Lung (tissue), 12 donors: ENCODE results near the gene NUP98. TPM values are rescaled to one million over a fixed set of nuclear protein-coding genes. Genes with fewer than 3 reads are reported as not detected.

Source experiments
- ATAC-seq: fragments of 200-7000 bp; cut with Tn5 transposase; one replicate; pipeline ENCODE4 v1.9.1; 2020; ENCODE audit warnings: moderate number of reproducible peaks; ENCODE audit not compliant: insufficient read depth, low FRiP score
- DNase-seq, 3 donors: peaks; one replicate each; pipeline ENCODE4 v3.0.0-alpha.2; 2013 to 2017
- H3K27ac ChIP-seq, 2 donors: one replicate each; pipeline ENCODE4 v1.5.1; 2013; ENCODE audit warnings: mild to moderate bottlenecking in 2 of 2, moderate library complexity in 2 of 2, control low read depth in 1 of 2, inconsistent platforms in 1 of 2, low read depth in 1 of 2, low read length in 1 of 2
- H3K27me3 ChIP-seq, 3 donors: one replicate each; pipeline ENCODE4 v1.5.1; 2013; ENCODE audit warnings: low read length in 2 of 3; ENCODE audit not compliant: control insufficient read depth in 3 of 3, insufficient read depth in 3 of 3
- H3K36me3 ChIP-seq, 4 donors: one replicate each; pipeline ENCODE4 v1.5.1; 2013; ENCODE audit warnings: low read length in 4 of 4, mild to moderate bottlenecking in 1 of 4, moderate library complexity in 1 of 4; ENCODE audit not compliant: control insufficient read depth in 4 of 4, insufficient read depth in 4 of 4
- H3K4me1 ChIP-seq, 5 donors: one replicate each; pipeline ENCODE4 v1.5.1; 2013; ENCODE audit warnings: low read length in 5 of 5, mild to moderate bottlenecking in 2 of 5, moderate library complexity in 1 of 5; ENCODE audit not compliant: control insufficient read depth in 5 of 5, insufficient read depth in 5 of 5
- H3K4me3 ChIP-seq: one replicate; pipeline ENCODE4 v1.5.1; 2013; ENCODE audit warnings: mild to moderate bottlenecking, control low read depth, moderate library complexity
- H3K9ac ChIP-seq, 2 donors: one replicate each; pipeline ENCODE4 v1.5.1; 2013; ENCODE audit warnings: low read length in 2 of 2, control low read depth in 1 of 2; ENCODE audit not compliant: insufficient read depth in 1 of 2
- H3K9me3 ChIP-seq, 4 donors: one replicate each; pipeline ENCODE4 v1.5.1; 2013; ENCODE audit warnings: low read length in 3 of 4, mild to moderate bottlenecking in 1 of 4, moderate library complexity in 1 of 4; ENCODE audit not compliant: control insufficient read depth in 4 of 4, insufficient read depth in 3 of 4
- whole genome bisulfite sequencing, 2 donors: extraction: QIAGEN DNeasy Blood & Tissue Kit; methylation state at CpG; one replicate each; pipeline ENCODE4 v1.1.7; 2013; 5-methylcytosine and 5-hydroxymethylcytosine counted together
- polyA plus RNA-seq, 2 donors: library from polyadenylated mRNA; stranded (reverse); fragments of 200-250 nt; gene quantifications; one replicate each; pipeline ENCODE4 v1.2.1, GENCODE V29; 2013
- total RNA-seq, 2 donors: library from RNA; depleted of rRNA in 1 of 2; stranded (reverse); fragments of >200 nt in 1 of 2; gene quantifications; one replicate each; pipeline ENCODE4 v1.2.1, GENCODE V29; 2014 to 2021
- TF ChIP-seq, protein P1 (sequence below): IDR thresholded peaks from 2 replicates; pipeline ENCODE4 v1.5.1; 2012; ENCODE audit warnings: mild to moderate bottlenecking; ENCODE audit errors: control extremely low read depth, extremely low read depth
- donor health status: control.
- donor health status: control.
- donor health status: Bipolar disorder and iron deficiency.
- donor health status: healthy.
- donor health status: DM: yes; HTN: yes; CAD: no.

NUP98 gene
- total and polyA plus RNA-seq, 4 donors: 16.6 to 109 (median 59.7) TPM

DNA sequence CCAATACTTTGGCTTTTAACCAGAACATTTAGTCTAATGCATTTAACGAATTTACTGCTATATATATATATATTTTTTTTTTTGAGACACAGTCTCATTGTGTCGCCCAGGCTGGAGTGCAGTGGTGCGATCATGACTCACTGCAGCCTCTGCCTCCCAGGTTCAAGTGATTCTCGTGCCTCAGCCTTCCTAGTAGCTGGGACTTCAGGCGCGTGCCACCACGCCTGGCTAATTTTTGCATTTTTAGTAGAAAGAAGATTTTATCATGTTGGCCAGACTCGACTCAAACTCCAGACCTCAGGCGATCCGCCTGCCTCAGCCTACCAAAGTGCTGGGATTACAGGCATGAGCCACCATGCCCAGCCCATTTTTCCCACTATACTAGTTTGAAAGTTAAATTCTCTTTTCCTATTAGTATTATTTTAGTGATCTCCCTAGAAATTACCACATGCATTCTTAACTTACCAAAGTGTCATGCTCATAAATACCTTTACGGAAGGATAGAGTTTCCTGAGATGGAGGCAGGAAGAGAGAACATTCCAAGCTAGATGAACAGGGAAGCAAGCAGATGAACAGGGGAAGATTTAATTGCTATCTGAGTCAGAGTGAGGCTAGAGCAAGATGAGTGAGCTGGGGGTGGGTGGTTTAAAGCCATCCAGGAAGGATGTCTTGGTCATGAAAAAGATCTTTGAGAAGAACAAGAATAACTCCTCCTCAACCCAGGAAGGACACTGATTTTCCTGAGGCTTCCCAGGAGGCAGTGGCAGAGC lies 6.6 kb upstream of the NUP98 start:
- no peak for ATAC-seq

DNA sequence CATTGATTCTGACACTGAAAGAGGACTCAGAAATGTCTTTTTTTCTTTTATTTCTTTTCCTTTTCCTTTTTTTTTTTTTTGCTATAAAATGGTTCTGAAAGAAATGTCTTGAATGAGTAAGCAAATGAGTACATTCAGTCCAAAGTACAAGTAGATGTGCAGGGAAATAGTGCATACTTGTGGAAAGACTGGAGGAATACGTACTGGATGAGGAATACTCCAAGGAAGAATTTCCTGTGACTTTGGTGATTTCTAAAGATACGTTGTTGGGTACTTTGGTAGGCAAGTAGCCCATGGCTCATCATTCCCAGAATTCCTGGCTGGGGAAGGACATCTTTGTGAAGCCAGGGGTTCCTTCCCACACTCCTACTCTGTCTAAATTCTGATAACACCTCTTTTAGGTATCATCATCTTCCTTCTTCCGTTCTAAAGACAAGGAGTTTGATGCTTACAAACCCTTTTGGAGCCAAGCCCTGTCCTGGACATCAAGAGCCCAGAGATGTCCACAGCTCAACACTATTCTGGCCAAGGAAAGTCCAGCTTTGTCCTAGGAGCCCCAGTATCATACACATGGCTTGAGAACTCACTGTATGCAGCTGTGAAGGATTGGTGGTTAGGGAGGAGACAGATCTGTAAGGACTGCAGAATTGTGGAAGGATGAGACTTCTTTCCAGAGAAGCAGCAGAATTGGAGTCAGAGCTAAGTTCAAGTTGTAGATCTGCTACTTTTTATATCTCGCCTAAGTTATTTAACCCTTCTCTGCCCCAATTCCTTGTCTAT lies 4.8 kb upstream of the NUP98 start:
- DNase-seq (no peak), ATAC-seq (no peak)
- no peak overlapping the region for H3K4me3 ChIP-seq
- no peaks in the 10 kb centered on the region for H3K36me3 ChIP-seq
- 80 to 84% methylated on average over 4 of the region's 4 CpGs for WGBS, 2 donors
- H3K27ac ChIP-seq: no peak overlapping the region
- H3K9ac ChIP-seq: no peak overlapping the region
- peaks cover 0 to 4% (median 0%) of the 10 kb centered on the region in 5 donors for H3K4me1 ChIP-seq
- TF ChIP-seq, protein P1, sequence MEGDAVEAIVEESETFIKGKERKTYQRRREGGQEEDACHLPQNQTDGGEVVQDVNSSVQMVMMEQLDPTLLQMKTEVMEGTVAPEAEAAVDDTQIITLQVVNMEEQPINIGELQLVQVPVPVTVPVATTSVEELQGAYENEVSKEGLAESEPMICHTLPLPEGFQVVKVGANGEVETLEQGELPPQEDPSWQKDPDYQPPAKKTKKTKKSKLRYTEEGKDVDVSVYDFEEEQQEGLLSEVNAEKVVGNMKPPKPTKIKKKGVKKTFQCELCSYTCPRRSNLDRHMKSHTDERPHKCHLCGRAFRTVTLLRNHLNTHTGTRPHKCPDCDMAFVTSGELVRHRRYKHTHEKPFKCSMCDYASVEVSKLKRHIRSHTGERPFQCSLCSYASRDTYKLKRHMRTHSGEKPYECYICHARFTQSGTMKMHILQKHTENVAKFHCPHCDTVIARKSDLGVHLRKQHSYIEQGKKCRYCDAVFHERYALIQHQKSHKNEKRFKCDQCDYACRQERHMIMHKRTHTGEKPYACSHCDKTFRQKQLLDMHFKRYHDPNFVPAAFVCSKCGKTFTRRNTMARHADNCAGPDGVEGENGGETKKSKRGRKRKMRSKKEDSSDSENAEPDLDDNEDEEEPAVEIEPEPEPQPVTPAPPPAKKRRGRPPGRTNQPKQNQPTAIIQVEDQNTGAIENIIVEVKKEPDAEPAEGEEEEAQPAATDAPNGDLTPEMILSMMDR: no peak
- H3K9me3 ChIP-seq: no peaks in the 10 kb centered on the region
- no peaks in the 10 kb centered on the region for H3K27me3 ChIP-seq

More for the DNA sequence above, 6.6 kb upstream of the NUP98 start:
- DNase-seq: no peak
- no peaks in the 10 kb centered on the region for H3K36me3 ChIP-seq
- H3K27me3 ChIP-seq: no peaks in the 10 kb centered on the region
- H3K9me3 ChIP-seq: no peaks in the 10 kb centered on the region
- 94 to 96% methylated on average over 11 of the region's 11 CpGs for WGBS, 2 donors
- H3K9ac ChIP-seq: no peak overlapping the region
- no peak overlapping the region for H3K27ac ChIP-seq
- H3K4me1 ChIP-seq: peaks cover 0 to 3% (median under 1%) of the 10 kb centered on the region in 5 donors
- no peak overlapping the region for H3K4me3 ChIP-seq
- TF ChIP-seq, protein P1: no peak

DNA sequence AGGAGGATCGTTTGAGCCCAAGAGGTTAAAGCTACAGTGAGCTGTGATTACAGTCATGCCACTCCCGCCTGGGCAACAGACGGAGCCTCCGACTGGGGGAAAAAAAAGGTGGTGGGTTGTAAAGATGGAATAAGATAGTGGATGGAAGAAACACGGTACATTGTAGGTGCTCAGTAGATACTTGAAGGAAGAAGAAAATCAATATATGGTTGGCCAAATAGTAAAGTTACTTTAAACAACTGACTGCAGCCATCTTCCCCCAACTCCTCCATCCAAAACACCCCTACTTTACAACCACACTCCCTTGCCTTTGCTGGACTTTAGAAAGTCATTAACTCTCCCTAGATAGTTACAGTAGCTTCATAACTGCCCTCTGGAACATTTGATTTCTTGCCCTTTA lies 2.5 kb upstream of the NUP98 start:
- Histone ChIP-seq H3K9me3 (no peaks in the 10 kb centered on the region), H3K27me3 (no peaks in the 10 kb centered on the region), H3K4me3 (no peak overlapping the region), H3K4me1 (peaks cover 0 to 18% (median 8%) of the 10 kb centered on the region in 5 donors), H3K36me3 (no peaks in the 10 kb centered on the region), H3K9ac (no peak overlapping the region), H3K27ac (no peak overlapping the region)
- ATAC-seq: no peak
- TF ChIP-seq, protein P1: no peak
- 71 to 77% methylated on average over 5 of the region's 5 CpGs for WGBS, 2 donors
- no peak for DNase-seq
